HCEC 1CT (cell line): ENCODE data around the gene ORAI3.

Source experiments
- DNase-seq: peaks from one replicate; pipeline ENCODE4 v3.0.0-alpha.2; 2017

ORAI3 gene

GRCh38 chr16:30972872-30973271, 24.0 kb downstream of the ORAI3 start:
- DNase-seq: peak; percentile 17

DNA sequence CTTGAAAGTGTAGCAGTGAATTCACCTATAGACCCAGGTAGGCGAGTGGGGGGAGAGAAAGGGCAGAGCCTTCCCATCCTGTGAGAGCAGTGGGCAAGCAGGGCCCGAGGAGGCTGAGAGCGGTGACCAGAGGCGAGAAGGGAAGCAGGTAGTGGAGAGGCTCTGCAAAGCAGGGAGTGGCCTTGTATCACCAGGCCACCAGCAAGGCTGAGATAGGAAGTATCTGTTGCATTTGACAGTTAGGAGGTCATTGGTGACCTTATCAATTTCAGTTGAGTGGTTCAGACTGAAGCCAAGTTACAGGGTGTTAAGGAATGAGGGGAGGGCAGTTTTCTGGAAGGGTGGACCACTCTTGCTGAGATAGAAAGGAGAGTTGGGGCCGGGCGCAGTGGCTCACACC, 25.5 kb downstream of the ORAI3 start:
- DNase-seq: no peak

- no peak for DNase-seq
Measured at GRCh38 chr16:30976486-30976885, 27.6 kb downstream of the ORAI3 start.

GRCh38 chr16:30977502-30977901, 28.6 kb downstream of the ORAI3 start:
- DNase-seq: no peak

GRCh38 chr16:30979170-30980022, 30.5 kb downstream of the ORAI3 start:
- no peak for DNase-seq

GRCh38 chr16:30980023-30980371, 31.1 kb downstream of the ORAI3 start:
- no peak for DNase-seq

DNA sequence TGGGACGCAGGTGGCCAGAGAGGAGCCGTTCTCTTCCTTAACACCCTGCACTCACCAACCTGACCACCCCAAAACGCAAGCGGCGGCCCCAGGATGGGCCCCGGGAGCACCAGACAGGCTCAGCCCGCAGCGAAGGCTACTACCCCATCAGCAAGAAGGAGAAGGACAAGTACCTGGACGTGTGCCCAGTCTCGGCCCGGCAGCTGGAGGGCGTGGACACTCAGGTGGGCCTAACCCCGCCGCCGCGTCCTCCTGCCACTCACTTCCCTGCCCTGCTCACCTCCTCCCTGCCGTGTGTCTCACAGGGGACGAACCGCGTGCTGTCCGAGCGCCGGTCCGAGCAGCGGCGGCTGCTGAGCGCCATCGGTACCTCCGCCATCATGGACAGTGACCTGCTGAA, 31.6 kb downstream of the ORAI3 start:
- DNase-seq: no peak

DNA sequence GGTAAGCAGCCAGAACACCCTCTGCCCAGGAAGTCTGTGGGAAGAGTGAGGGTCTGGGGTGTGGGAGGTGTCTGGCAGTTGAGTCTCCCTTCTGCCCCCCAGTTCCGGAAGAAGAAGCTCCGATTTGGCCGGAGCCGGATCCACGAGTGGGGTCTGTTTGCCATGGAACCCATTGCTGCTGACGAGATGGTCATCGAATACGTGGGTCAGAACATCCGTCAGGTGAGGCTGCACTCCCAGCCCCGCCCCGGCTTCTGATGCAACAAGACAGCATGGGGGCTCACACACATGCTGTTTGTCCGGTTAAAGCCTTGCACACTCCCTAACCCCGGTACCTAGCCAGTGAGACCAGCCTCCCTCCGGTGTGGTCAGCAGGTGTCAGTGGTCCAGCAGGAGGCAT, 32.1 kb downstream of the ORAI3 start:
- DNase-seq: no peak

DNA sequence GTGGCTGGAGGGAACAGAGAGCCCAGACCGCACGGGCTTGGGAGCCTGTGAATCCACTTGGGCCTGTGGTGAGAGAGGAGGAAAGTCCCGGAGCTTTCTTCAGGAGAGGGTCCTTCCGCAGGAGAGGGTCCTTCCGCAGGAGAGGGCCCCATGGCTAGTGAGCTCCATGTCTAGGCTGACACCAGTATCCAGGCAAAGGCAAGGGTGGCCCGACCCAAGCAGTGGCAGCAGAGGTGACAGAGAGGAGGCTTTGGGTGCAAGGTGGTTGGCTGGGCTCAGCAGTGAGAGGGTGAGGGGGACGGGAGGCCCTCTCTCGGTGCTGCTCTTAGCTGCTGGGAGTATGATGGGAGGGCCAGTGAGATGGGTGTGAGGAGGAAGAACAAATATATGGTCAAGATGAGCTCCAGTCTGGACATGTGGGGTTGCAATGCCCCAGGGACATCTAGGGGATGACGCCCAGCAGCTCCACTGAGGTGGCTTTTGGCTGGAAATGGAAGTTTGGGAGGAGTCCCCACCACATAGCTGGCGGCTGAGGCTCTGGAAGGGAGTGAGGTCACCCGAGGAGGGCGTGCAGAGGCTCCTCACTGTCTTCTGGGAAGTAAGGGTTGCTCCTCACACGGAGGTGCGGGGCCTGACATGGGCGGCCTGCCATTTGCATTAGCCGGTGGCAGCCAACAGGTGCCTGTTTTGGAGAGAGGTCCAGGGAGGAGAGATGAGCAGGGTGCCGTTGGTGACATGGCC, 33.9 kb downstream of the ORAI3 start:
- DNase-seq: no peak

- DNase-seq: no peak
Measured at GRCh38 chr16:30983289-30983889, 34.5 kb downstream of the ORAI3 start.

DNA sequence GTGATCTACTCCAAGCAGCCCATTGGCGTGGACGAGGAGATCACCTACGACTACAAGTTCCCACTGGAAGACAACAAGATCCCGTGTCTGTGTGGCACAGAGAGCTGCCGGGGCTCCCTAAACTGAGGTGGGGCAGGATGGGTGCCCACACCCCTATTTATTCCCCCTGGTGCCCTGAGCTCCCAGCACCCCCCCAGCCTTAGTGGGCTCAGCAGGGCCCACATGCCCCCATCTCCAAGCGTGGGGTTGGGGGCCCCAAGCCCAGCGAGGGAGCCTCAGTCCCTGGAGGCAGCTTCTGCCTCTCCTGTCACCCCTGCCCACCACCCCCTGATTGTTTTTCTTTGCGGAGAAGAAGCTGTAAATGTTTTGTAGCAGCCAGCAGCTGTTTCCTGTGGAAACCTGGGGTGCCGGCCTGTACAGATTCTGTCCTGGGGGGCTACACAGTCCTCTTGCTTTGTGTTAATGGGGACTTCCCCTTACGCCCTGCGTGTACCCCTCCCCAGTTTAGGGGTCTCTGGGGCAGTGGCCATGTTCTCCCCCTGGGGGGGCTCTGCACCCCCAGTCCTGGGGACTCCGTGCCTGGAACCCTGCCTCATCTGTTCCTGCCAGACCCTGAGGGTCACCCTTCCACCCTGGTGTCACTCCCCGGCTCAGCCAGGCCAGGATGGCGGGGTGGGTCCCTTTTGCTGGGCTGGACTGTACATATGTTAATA, 35.2 kb downstream of the ORAI3 start:
- no peak for DNase-seq

GRCh38 chr16:30984669-30985400, 36.0 kb downstream of the ORAI3 start, which contains the start of gene HSD3B7:
Gene HSD3B7 (plus strand): TSS chr16:30985207. CDS start chr16:30985659, 452 bp downstream.
- DNase-seq: peak; percentile 77

- peak; percentile 47 for DNase-seq
Measured at GRCh38 chr16:30985401-30986128, 36.7 kb downstream of the ORAI3 start.

DNA sequence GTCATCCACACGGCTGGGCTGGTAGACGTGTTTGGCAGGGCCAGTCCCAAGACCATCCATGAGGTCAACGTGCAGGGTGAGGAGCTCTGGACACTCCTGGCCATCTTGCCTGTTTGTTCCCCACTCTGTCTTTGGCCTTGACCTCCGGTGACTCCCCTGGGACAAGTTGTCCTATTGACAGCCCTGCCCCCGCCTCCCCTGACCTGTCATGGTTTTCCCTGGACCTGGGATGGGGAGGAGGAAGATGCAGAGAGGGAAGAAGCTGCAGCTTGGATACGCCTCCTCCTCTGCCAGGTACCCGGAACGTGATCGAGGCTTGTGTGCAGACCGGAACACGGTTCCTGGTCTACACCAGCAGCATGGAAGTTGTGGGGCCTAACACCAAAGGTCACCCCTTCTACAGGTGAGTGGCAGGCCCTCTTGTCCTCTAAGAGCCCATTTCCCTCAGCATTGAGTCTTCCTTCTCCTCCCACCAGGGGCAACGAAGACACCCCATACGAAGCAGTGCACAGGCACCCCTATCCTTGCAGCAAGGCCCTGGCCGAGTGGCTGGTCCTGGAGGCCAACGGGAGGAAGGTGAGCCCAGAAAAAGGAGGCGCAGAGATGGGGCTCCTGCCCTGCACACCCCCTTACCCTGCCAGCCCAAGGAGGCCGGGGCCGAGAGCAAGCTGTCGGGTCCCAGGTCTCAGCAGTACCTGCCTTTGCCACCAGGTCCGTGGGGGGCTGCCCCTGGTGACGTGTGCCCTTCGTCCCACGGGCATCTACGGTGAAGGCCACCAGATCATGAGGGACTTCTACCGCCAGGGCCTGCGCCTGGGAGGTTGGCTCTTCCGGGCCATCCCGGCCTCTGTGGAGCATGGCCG, 37.5 kb downstream of the ORAI3 start:
- no peak for DNase-seq

DNA sequence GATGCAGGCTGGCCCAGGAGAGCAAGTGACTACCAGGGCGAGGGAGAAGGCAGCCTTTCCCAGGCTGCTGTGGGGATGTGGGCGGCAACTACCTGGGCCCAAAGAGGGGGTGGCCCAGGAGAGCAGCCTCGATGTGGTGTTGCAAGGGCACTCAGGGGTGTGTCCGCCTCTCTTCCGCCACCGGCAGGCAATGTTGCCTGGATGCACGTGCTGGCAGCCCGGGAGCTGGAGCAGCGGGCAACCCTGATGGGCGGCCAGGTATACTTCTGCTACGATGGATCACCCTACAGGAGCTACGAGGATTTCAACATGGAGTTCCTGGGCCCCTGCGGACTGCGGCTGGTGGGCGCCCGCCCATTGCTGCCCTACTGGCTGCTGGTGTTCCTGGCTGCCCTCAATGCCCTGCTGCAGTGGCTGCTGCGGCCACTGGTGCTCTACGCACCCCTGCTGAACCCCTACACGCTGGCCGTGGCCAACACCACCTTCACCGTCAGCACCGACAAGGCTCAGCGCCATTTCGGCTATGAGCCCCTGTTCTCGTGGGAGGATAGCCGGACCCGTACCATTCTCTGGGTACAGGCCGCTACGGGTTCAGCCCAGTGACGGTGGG, 38.8 kb downstream of the ORAI3 start:
- no peak for DNase-seq

DNA sequence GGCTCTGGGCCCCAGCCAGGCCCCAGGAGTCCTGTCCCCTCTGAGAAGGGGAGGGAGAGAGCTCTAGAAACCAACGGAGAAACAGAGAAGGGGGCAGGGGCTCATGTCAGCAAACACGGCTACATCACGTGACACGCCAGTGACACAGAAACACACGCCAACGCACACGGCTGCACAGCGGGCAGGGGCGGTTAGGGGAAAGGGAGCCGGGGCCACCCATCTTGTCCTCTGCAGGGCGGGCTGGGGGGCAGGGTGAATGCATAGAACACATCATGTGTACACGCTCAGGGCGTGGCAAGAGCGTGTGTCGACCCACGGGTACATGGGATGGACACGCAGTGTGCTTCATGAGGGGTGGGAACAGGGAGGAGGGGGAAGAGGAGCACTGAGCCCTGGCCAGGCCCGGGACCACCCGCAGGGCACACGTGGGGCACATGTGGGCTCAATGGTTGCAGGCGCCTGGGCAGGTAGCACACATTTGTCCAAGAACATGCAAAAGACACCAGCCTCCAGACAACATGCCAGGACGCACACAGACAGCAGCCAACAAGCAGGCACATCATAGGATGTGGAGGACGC, 40.7 kb downstream of the ORAI3 start:
- DNase-seq: no peak

GRCh38 chr16:30990105-30990504, 41.2 kb downstream of the ORAI3 start:
- no peak for DNase-seq

GRCh38 chr16:30991052-30991451, 42.2 kb downstream of the ORAI3 start:
- DNase-seq: no peak

GRCh38 chr16:30992276-30992780, 43.5 kb downstream of the ORAI3 start:
- no peak for DNase-seq
